Measurements from ENCODE around the gene ZNF566. TPM values are rescaled to one million over a fixed set of nuclear protein-coding genes. Genes with fewer than 3 reads are reported as not detected.
A peak's percentile ranks its signal among the peaks of the same experiment; 100 is the strongest.
"Not testable (repeated sequence)": the region's sequence is repeated elsewhere in the genome, so short reads cannot be mapped to it uniquely, and the experiment has no call there.

ZNF566 gene
- total and polyA plus RNA-seq, 2 donors (not counting 3 experiments of a cell fraction or from before 2014, with no cell fraction given), result 4.7 to 8.5 TPM

DNA sequence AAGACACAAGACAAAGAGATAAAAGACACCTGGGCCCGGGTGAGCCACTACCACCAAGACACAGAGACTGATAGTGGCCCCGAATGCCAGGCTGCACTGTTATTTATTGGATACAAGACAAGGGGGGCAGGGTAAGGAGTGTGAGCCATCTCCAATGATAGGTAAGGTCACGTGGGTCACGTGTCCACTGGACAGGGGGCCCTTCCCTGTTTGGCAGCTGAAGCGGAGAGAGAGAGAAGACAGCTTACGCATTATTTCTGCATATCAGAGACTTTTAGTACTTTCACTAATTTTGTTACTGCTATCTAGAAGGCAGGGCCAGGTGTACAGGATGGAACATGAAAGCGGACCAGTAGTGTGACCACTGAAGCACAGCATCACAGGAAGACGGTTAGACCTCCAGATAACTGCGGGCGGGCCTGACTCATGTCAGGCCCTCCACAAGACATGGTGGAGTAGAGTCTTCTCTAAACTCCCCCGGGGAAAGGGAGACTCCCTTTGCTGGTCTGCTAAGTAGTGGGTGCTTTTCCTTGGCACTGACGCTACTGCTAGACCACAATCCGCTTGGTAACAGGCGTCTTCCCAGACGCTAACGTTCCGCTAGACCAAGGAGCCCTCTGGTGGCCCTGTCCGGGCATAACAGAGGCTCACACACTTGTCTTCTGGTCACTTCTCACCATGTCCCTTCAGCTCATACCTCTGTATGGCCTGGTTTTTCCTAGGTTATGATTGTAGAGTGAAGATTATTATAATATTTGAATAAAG lies 3.5 kb upstream of the ZNF566 start:
- H3K9ac ChIP-seq (replicated peaks; ENCODE audit: extremely low read depth, insufficient read depth, low read length); H3K36me3 ChIP-seq (ENCODE audit: control insufficient read depth in 2 of 2, extremely low read depth in 1 of 2, insufficient read depth in 2 of 2, low read length in 2 of 2); H2AFZ ChIP-seq (ENCODE audit: low read depth, low read length); H3K79me2 ChIP-seq (ENCODE audit: control insufficient read depth, insufficient read depth, low read length); H3K27me3 ChIP-seq (ENCODE audit: control insufficient read depth in 2 of 2, insufficient read depth in 2 of 2, low read length in 2 of 2); H3K9me1 ChIP-seq (replicated peaks; ENCODE audit: control insufficient read depth, extremely low read depth, insufficient read depth, low read length); dilution Hi-C loops (cut with MboI; ENCODE audit: extremely low pct_ligation_motif_present, low sequenced_read_pairs); H3K4me3 ChIP-seq (replicated peaks in 1 of 3; ENCODE audit: insufficient read depth in 1 of 3, low read depth in 1 of 3, low read length in 3 of 3); H3K4me2 ChIP-seq (ENCODE audit: insufficient read depth, low read length); H3K27ac ChIP-seq (ENCODE audit: insufficient read depth, low read depth, low read length); BruUV-seq (replicated peaks); H4K20me1 ChIP-seq (replicated peaks; ENCODE audit: control insufficient read depth, extremely low read depth, insufficient read depth, low read length); H3K9me3 ChIP-seq (replicated peaks; ENCODE audit: control insufficient read depth, insufficient read depth, low read length); H3K4me1 ChIP-seq (ENCODE audit: control insufficient read depth, extremely low read depth, insufficient read depth, low read length): not testable (repeated sequence)
- TF ChIP-seq, protein P1, sequence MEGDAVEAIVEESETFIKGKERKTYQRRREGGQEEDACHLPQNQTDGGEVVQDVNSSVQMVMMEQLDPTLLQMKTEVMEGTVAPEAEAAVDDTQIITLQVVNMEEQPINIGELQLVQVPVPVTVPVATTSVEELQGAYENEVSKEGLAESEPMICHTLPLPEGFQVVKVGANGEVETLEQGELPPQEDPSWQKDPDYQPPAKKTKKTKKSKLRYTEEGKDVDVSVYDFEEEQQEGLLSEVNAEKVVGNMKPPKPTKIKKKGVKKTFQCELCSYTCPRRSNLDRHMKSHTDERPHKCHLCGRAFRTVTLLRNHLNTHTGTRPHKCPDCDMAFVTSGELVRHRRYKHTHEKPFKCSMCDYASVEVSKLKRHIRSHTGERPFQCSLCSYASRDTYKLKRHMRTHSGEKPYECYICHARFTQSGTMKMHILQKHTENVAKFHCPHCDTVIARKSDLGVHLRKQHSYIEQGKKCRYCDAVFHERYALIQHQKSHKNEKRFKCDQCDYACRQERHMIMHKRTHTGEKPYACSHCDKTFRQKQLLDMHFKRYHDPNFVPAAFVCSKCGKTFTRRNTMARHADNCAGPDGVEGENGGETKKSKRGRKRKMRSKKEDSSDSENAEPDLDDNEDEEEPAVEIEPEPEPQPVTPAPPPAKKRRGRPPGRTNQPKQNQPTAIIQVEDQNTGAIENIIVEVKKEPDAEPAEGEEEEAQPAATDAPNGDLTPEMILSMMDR (IDR thresholded peaks at IDR 0.05; ENCODE audit: extremely low read depth in 1 of 2, insufficient read depth in 1 of 2, low read depth in 1 of 2, low read length in 2 of 2), result peak; percentile 30 to 59
- ChIA-PET CTCF (interaction anchor here (0.6 to 1.9 kb wide), 4 partner anchors 10 to 362 kb away, joined by 3 to 5 read pairs (median 4); partner anchors contain the start of gene ZFP14), POLR2A (interaction anchor here (0.6 kb wide), 1 partner anchor 228 kb away, joined by 4 read pairs; no protein-coding TSS in a partner anchor)
- intact Hi-C loops (cut with micrococcal nuclease), result loop anchor here (1.0 to 2.0 kb wide), 2 partner anchors 115 to 364 kb away; no protein-coding TSS in a partner anchor
- DNase-seq (ENCODE audit: low read depth, low spot score) (peak; percentile 44), FAIRE-seq (peak; percentile 70)

DNA sequence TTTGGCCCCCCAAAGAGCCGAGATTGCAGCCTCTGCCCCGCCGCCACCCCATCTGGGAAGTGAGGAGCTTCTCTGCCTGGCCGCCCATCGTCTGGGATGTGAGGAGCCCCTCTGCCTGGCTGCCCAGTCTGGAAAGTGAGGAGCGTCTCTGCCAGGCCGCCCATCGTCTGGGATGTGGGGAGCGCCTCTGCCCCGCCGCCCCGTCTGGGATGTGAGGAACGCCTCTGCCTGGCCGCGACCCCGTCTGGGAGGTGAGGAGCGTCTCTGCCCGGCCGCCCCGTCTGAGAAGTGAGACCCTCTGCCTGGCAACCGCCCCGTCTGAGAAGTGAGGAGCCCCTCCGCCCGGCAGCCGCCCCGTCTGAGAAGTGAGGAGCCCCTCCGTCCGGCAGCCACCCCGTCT lies 1.5 kb upstream of the ZNF566 start:
- H3K9me1 ChIP-seq (replicated peaks; ENCODE audit: control insufficient read depth, extremely low read depth, insufficient read depth, low read length); CTCF ChIA-PET; BruUV-seq (replicated peaks); H3K79me2 ChIP-seq (ENCODE audit: control insufficient read depth, insufficient read depth, low read length); intact Hi-C loops (cut with micrococcal nuclease); H3K9ac ChIP-seq (replicated peaks; ENCODE audit: extremely low read depth, insufficient read depth, low read length); POLR2A ChIA-PET; H3K36me3 ChIP-seq (ENCODE audit: control insufficient read depth in 2 of 2, extremely low read depth in 1 of 2, insufficient read depth in 2 of 2, low read length in 2 of 2); H3K9me3 ChIP-seq (replicated peaks; ENCODE audit: control insufficient read depth, insufficient read depth, low read length); H2AFZ ChIP-seq (ENCODE audit: low read depth, low read length); H4K20me1 ChIP-seq (replicated peaks; ENCODE audit: control insufficient read depth, extremely low read depth, insufficient read depth, low read length); H3K27ac ChIP-seq (ENCODE audit: insufficient read depth, low read depth, low read length); H3K4me1 ChIP-seq (ENCODE audit: control insufficient read depth, extremely low read depth, insufficient read depth, low read length); FAIRE-seq; H3K4me3 ChIP-seq (replicated peaks in 1 of 3; ENCODE audit: insufficient read depth in 1 of 3, low read depth in 1 of 3, low read length in 3 of 3); dilution Hi-C loops (cut with MboI; ENCODE audit: extremely low pct_ligation_motif_present, low sequenced_read_pairs); DNase-seq (ENCODE audit: low read depth, low spot score); H3K27me3 ChIP-seq (ENCODE audit: control insufficient read depth in 2 of 2, insufficient read depth in 2 of 2, low read length in 2 of 2); H3K4me2 ChIP-seq (ENCODE audit: insufficient read depth, low read length): not testable (repeated sequence)
